Stimulated activated CD8-positive, alpha-beta memory T cell treated with anti-CD3 and anti-CD28 coated beads, Interleukin-7, amount 100 ng/mL, for 48 hours (primary cell): ENCODE data around the gene GPR39.

Experiments
- DNase-seq, 2 donors: peaks; one replicate each; pipeline ENCODE4 v3.0.0-alpha.2; 2020; ENCODE audit warnings: low read depth in 1 of 2; ENCODE audit errors: extremely low read depth in 1 of 2

GPR39 gene

GRCh38 chr2:132407784-132408183 lies 8.8 kb upstream of the GPR39 start:
- DNase-seq: no peak

GRCh38 chr2:132412021-132412420 lies 4.6 kb upstream of the GPR39 start:
- DNase-seq: no peak

- no peak for DNase-seq
Observed at GRCh38 chr2:132414081-132414480, 2.5 kb upstream of the GPR39 start.

GRCh38 chr2:132415256-132415914 lies 1.2 kb upstream of the GPR39 start:
- no peak for DNase-seq

GRCh38 chr2:132415915-132416722 lies 486 bp upstream of the GPR39 start:
- no peak for DNase-seq

GRCh38 chr2:132417430-132418035 lies 928 bp downstream of the GPR39 start:
- DNase-seq: no peak

GRCh38 chr2:132419235-132419634 lies 2.6 kb downstream of the GPR39 start:
- no peak for DNase-seq

- no peak for DNase-seq
Observed at GRCh38 chr2:132419941-132420340, 3.3 kb downstream of the GPR39 start.

- DNase-seq: no peak
Observed at GRCh38 chr2:132420816-132421805, 4.5 kb downstream of the GPR39 start.

- no peak for DNase-seq
Observed at GRCh38 chr2:132422736-132423135, 6.1 kb downstream of the GPR39 start.

- DNase-seq: no peak
Observed at GRCh38 chr2:132424526-132425121, 8.0 kb downstream of the GPR39 start.

GRCh38 chr2:132426033-132426432 lies 9.4 kb downstream of the GPR39 start:
- no peak for DNase-seq

- no peak for DNase-seq
Observed at GRCh38 chr2:132426656-132427055, 10.1 kb downstream of the GPR39 start.

- DNase-seq: no peak
Observed at GRCh38 chr2:132429351-132429750, 12.7 kb downstream of the GPR39 start.

- no peak for DNase-seq
Observed at GRCh38 chr2:132429941-132430573, 13.5 kb downstream of the GPR39 start.

- no peak for DNase-seq
Observed at GRCh38 chr2:132430895-132431294, 14.3 kb downstream of the GPR39 start.

GRCh38 chr2:132437852-132438669 lies 21.5 kb downstream of the GPR39 start:
- no peak for DNase-seq

- no peak for DNase-seq
Observed at GRCh38 chr2:132438691-132439090, 22.1 kb downstream of the GPR39 start.
